Endothelial cell (in vitro differentiated cells): ENCODE data around the gene GPC5. TPM values are rescaled to one million over a fixed set of nuclear protein-coding genes. Genes with fewer than 3 reads are reported as not detected.
"Not testable (repeated sequence)": the region's sequence is repeated elsewhere in the genome, so short reads cannot be mapped to it uniquely, and the experiment has no call there.

Experiments
- DNase-seq: peaks from one replicate; pipeline ENCODE4 v3.0.0; 2021; ENCODE audit warnings: low spot score
- H3K27ac Mint-ChIP-seq: one replicate; pipeline ENCODE4 v1.8.0; 2021; ENCODE audit warnings: mixed read lengths, inconsistent platforms; ENCODE audit not compliant: unreplicated experiment
- H3K27me3 Mint-ChIP-seq: one replicate; pipeline ENCODE4 v1.8.0; 2021; ENCODE audit warnings: mild to moderate bottlenecking, moderate library complexity, mixed read lengths, inconsistent platforms; ENCODE audit not compliant: unreplicated experiment
- H3K36me3 Mint-ChIP-seq: one replicate; pipeline ENCODE4 v1.8.0; 2021; ENCODE audit warnings: mild to moderate bottlenecking, low read depth, mixed read lengths, inconsistent platforms; ENCODE audit not compliant: unreplicated experiment
- H3K4me1 Mint-ChIP-seq: one replicate; pipeline ENCODE4 v1.8.0; 2021; ENCODE audit warnings: mild to moderate bottlenecking, mixed read lengths, inconsistent platforms; ENCODE audit not compliant: unreplicated experiment
- H3K4me3 Mint-ChIP-seq: one replicate; pipeline ENCODE4 v1.8.0; 2021; ENCODE audit warnings: mild to moderate bottlenecking, mixed read lengths, inconsistent platforms; ENCODE audit not compliant: unreplicated experiment
- H3K9me3 Mint-ChIP-seq: one replicate; pipeline ENCODE4 v1.8.0; 2021; ENCODE audit warnings: mixed read lengths, inconsistent platforms; ENCODE audit not compliant: unreplicated experiment
- total RNA-seq: library from RNA; stranded (reverse); fragmentation: NEBNext Ultra II Directional; extraction: Animal tissue kit (Norgen Biotek cat#: 25700); gene quantifications from one replicate; pipeline ENCODE4 v1.2.1, GENCODE V29; 2021; ENCODE audit not compliant: unreplicated experiment
- TF ChIP-seq, protein P1 (sequence below): fragments of 200-600 bp; sonication (generic); IDR thresholded peaks from one replicate; pipeline ENCODE4 v1.5.0; 2021; ENCODE audit warnings: antibody characterized with exemption; ENCODE audit not compliant: unreplicated experiment

GPC5 gene
- total RNA-seq, 1 donor from 2014 or later: not detected

DNA sequence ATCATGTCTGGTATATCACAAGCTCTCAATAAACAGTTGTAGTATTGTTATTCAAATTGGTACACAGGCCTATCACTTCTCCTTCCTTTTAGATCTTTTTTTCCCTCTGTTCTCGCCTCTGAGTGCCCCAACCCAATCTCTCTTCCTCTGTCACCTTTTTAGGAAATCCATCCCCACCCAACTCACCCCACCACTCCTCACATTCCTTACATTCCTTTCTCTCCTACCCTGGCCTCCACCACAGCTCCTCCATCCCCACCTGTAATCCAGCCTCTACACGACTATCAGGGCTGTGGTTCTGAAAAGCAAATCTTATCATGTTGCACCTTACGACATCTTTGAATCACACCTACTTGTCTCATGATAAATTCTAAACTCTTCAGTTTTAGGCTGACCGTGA, 1282.8 kb downstream of the GPC5 start:
- Mint-ChIP-seq H3K4me1 (no peaks in the 10 kb centered on the region), H3K9me3 (no peaks in the 10 kb centered on the region), H3K27me3 (no peaks in the 10 kb centered on the region), H3K4me3 (no peak overlapping the region), H3K36me3 (no peaks in the 10 kb centered on the region), H3K27ac (no peak overlapping the region)
- no peak for DNase-seq
- TF ChIP-seq, protein P1, sequence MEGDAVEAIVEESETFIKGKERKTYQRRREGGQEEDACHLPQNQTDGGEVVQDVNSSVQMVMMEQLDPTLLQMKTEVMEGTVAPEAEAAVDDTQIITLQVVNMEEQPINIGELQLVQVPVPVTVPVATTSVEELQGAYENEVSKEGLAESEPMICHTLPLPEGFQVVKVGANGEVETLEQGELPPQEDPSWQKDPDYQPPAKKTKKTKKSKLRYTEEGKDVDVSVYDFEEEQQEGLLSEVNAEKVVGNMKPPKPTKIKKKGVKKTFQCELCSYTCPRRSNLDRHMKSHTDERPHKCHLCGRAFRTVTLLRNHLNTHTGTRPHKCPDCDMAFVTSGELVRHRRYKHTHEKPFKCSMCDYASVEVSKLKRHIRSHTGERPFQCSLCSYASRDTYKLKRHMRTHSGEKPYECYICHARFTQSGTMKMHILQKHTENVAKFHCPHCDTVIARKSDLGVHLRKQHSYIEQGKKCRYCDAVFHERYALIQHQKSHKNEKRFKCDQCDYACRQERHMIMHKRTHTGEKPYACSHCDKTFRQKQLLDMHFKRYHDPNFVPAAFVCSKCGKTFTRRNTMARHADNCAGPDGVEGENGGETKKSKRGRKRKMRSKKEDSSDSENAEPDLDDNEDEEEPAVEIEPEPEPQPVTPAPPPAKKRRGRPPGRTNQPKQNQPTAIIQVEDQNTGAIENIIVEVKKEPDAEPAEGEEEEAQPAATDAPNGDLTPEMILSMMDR: no peak

DNA sequence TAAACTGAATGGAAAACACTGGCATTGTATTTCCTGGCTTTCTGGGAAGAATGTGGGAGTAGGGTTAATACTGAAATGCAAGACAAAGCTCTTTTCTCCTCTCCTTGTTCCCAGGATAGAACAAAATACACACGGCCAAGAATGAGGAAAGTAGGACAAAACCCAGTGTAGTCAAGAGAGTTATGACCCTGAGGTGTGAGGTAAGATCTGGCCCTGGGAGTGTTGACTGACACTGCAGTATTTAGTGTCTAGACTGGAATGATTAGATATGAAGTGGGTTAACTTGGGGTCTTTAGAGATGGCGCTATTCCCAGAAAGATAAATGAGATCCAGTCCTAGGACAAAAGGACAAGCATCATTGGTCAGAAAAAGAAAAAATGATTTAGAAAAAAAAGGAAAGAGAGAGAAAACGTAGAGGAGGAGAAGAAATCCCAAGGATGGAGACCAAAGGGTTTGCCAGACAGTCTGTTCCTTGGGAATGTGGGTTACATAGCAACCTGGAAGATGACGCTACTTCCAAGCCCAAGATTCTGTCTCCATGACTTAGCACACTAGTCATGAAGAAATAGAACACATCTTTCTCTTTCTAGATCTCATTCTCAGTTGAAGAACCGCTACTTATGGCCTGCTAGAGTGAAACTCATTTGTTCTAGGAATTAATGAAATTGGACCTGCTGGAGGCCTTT, 1284.6 kb downstream of the GPC5 start:
- Mint-ChIP-seq H3K9me3 (no peaks in the 10 kb centered on the region), H3K27me3 (no peaks in the 10 kb centered on the region), H3K4me3 (no peak overlapping the region), H3K36me3 (no peaks in the 10 kb centered on the region), H3K27ac (no peak overlapping the region), H3K4me1 (no peaks in the 10 kb centered on the region)
- TF ChIP-seq, protein P1: no peak
- no peak for DNase-seq

DNA sequence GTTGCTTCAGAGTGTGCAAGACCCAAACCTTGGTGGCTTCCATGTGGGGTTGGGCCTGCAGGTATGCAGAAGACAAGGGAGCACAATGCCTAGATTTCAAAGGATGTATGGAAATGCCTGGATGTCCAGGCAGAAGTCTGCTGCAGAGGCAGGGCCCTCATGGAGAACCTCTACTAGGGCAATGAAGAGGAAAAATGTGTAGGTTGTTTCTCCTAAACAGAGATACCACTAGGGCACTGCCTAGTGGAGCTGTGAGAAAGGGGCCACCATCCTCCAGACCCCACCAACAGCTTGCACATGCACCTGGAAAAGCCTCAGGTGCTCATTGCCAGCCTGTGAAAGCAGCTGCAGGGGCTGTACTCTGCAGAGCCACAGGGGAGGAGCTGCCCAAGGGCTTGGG, 1295.6 kb downstream of the GPC5 start:
- H3K4me1 Mint-ChIP-seq: no peaks in the 10 kb centered on the region
- no peak overlapping the region for H3K4me3 Mint-ChIP-seq
- DNase-seq: no peak
- TF ChIP-seq, protein P1: no peak
- peaks cover 10% of the 10 kb centered on the region for H3K9me3 Mint-ChIP-seq
- H3K36me3 Mint-ChIP-seq: no peaks in the 10 kb centered on the region
- H3K27ac Mint-ChIP-seq: no peak overlapping the region
- no peaks in the 10 kb centered on the region for H3K27me3 Mint-ChIP-seq

- not testable (repeated sequence) for H3K4me3 Mint-ChIP-seq, H3K36me3 Mint-ChIP-seq, H3K27me3 Mint-ChIP-seq, DNase-seq, H3K4me1 Mint-ChIP-seq, H3K27ac Mint-ChIP-seq, H3K9me3 Mint-ChIP-seq
These were observed 1297.4 kb downstream of the GPC5 start for GRCh38 chr13:92695827-92696226.

GRCh38 chr13:92716749-92717148, 1318.3 kb downstream of the GPC5 start:
- Mint-ChIP-seq H3K36me3 (no peaks in the 10 kb centered on the region), H3K27ac (no peak overlapping the region), H3K4me1 (no peaks in the 10 kb centered on the region), H3K9me3 (no peaks in the 10 kb centered on the region), H3K27me3 (no peaks in the 10 kb centered on the region), H3K4me3 (no peak overlapping the region)
- no peak for DNase-seq
- TF ChIP-seq, protein P1: peak; percentile 19
